ENCODE results near the gene DEXI.

The DEXI gene

GRCh38 chr16:10978871-10979446 is 36.7 kb upstream of the DEXI start:
- H2AK5ac ChIP-seq (ENCODE audit: low read length, severe bottlenecking), result no peak overlapping the region
- no peak overlapping the region for H4K91ac ChIP-seq (ENCODE audit: low read length)
- H3K4ac ChIP-seq (ENCODE audit: low read depth in 1 of 2, low read length in 2 of 2), result no peak overlapping the region
- H3K4me2 ChIP-seq (ENCODE audit: low read length, poor library complexity, severe bottlenecking), result no peak overlapping the region
- DNase-seq, result no peak
- peaks cover 36 to 55% of the 10 kb centered on the region in 2 experiments for H3K36me3 ChIP-seq (ENCODE audit: control insufficient read depth in 1 of 2, insufficient read depth in 2 of 2, low read depth in 1 of 2, low read length in 2 of 2)
- H2AFZ ChIP-seq (ENCODE audit: low read depth, low read length), result no peak overlapping the region
- no peak overlapping the region for H2BK15ac ChIP-seq (ENCODE audit: low read depth, poor library complexity, severe bottlenecking)
- H3K23ac ChIP-seq (ENCODE audit: low read length in 2 of 2), result no peak overlapping the region
- no peaks in the 10 kb centered on the region for H3K27me3 ChIP-seq (ENCODE audit: control insufficient read depth in 1 of 2, insufficient read depth in 1 of 2, low read length in 2 of 2)
- 91% methylated on average over 14 of the region's 14 CpGs for WGBS
- H3K4me3 ChIP-seq (ENCODE audit: insufficient read depth in 1 of 2, low read depth in 1 of 2, low read length in 2 of 2), result no peak overlapping the region
- no peak overlapping the region for H3K18ac ChIP-seq (ENCODE audit: low read depth in 1 of 2, low read length in 2 of 2)
- no peak overlapping the region for H2BK120ac ChIP-seq (ENCODE audit: low read depth, low read length)
- H3K9me3 ChIP-seq (ENCODE audit: control insufficient read depth, low read length), result no peaks in the 10 kb centered on the region
- no peak overlapping the region for H2BK5ac ChIP-seq (ENCODE audit: low read depth, low read length, poor library complexity, severe bottlenecking)
- no peak overlapping the region for H3K27ac ChIP-seq (ENCODE audit: low read length, poor library complexity, severe bottlenecking)
- H3K4me1 ChIP-seq (ENCODE audit: control insufficient read depth, insufficient read depth, low read depth, low read length), result peaks cover 4% of the 10 kb centered on the region
- peak overlapping the region; percentile 48 for H3K9ac ChIP-seq (ENCODE audit: low read length)
- H3K79me1 ChIP-seq (replicated peaks; ENCODE audit: low read length, poor library complexity, severe bottlenecking), result peaks cover 4% of the 10 kb centered on the region
- no peak overlapping the region for H3K14ac ChIP-seq (ENCODE audit: low read length in 2 of 2)
- no peak overlapping the region for H4K8ac ChIP-seq (ENCODE audit: low read length)
- H2BK12ac ChIP-seq (ENCODE audit: low read length in 2 of 2), result no peak overlapping the region

- no peak for DNase-seq
These were observed 35.9 kb upstream of the DEXI start for GRCh38 chr16:10978124-10978523.

GRCh38 chr16:10976634-10977033 is 34.4 kb upstream of the DEXI start:
- peak overlapping the region in 1 of 2 experiments; percentile 22 for H3K18ac ChIP-seq (ENCODE audit: low read depth in 1 of 2, low read length in 2 of 2)
- 28% methylated on average over 3 of the region's 3 CpGs for WGBS
- H3K9ac ChIP-seq (ENCODE audit: low read length), result no peak overlapping the region
- peaks cover 6% of the 10 kb centered on the region for H3K4me1 ChIP-seq (ENCODE audit: control insufficient read depth, insufficient read depth, low read depth, low read length)
- H2BK120ac ChIP-seq (ENCODE audit: low read depth, low read length), result no peak overlapping the region
- no peak overlapping the region for H2BK12ac ChIP-seq (ENCODE audit: low read length in 2 of 2)
- H2AK5ac ChIP-seq (ENCODE audit: low read length, severe bottlenecking), result no peak overlapping the region
- H3K36me3 ChIP-seq (ENCODE audit: control insufficient read depth in 1 of 2, insufficient read depth in 2 of 2, low read depth in 1 of 2, low read length in 2 of 2), result peaks cover 38 to 56% of the 10 kb centered on the region in 2 experiments
- DNase-seq, result peak; percentile 58
- H3K27me3 ChIP-seq (ENCODE audit: control insufficient read depth in 1 of 2, insufficient read depth in 1 of 2, low read length in 2 of 2), result no peaks in the 10 kb centered on the region
- peaks cover 10% of the 10 kb centered on the region for H3K79me1 ChIP-seq (replicated peaks; ENCODE audit: low read length, poor library complexity, severe bottlenecking)
- H3K4me2 ChIP-seq (ENCODE audit: low read length, poor library complexity, severe bottlenecking), result no peak overlapping the region
- no peak overlapping the region for H2AFZ ChIP-seq (ENCODE audit: low read depth, low read length)
- no peak overlapping the region for H2BK5ac ChIP-seq (ENCODE audit: low read depth, low read length, poor library complexity, severe bottlenecking)
- no peak overlapping the region for H3K23ac ChIP-seq (ENCODE audit: low read length in 2 of 2)
- H3K14ac ChIP-seq (ENCODE audit: low read length in 2 of 2), result no peak overlapping the region
- H3K9me3 ChIP-seq (ENCODE audit: control insufficient read depth, low read length), result no peaks in the 10 kb centered on the region
- H2BK15ac ChIP-seq (ENCODE audit: low read depth, poor library complexity, severe bottlenecking), result no peak overlapping the region
- no peak overlapping the region for H3K27ac ChIP-seq (ENCODE audit: low read length, poor library complexity, severe bottlenecking)
- H4K91ac ChIP-seq (ENCODE audit: low read length), result no peak overlapping the region
- no peak overlapping the region for H3K4me3 ChIP-seq (ENCODE audit: insufficient read depth in 1 of 2, low read depth in 1 of 2, low read length in 2 of 2)
- H4K8ac ChIP-seq (ENCODE audit: low read length), result no peak overlapping the region
- no peak overlapping the region for H3K4ac ChIP-seq (ENCODE audit: low read depth in 1 of 2, low read length in 2 of 2)

More at GRCh38 chr16:10978124-10978523, 35.9 kb upstream of the DEXI start:
- H2AK5ac ChIP-seq (ENCODE audit: low read length, severe bottlenecking), result no peak overlapping the region
- no peak overlapping the region for H3K9ac ChIP-seq (ENCODE audit: low read length)
- H2BK120ac ChIP-seq (ENCODE audit: low read depth, low read length), result no peak overlapping the region
- no peak overlapping the region for H3K4me2 ChIP-seq (ENCODE audit: low read length, poor library complexity, severe bottlenecking)
- no peak overlapping the region for H2AFZ ChIP-seq (ENCODE audit: low read depth, low read length)
- no peak overlapping the region for H2BK15ac ChIP-seq (ENCODE audit: low read depth, poor library complexity, severe bottlenecking)
- peaks cover 2% of the 10 kb centered on the region for H3K4me1 ChIP-seq (ENCODE audit: control insufficient read depth, insufficient read depth, low read depth, low read length)
- no peak overlapping the region for H3K27ac ChIP-seq (ENCODE audit: low read length, poor library complexity, severe bottlenecking)
- H3K4me3 ChIP-seq (ENCODE audit: insufficient read depth in 1 of 2, low read depth in 1 of 2, low read length in 2 of 2), result no peak overlapping the region
- H3K79me1 ChIP-seq (replicated peaks; ENCODE audit: low read length, poor library complexity, severe bottlenecking), result peaks cover 4% of the 10 kb centered on the region
- no peaks in the 10 kb centered on the region for H3K27me3 ChIP-seq (ENCODE audit: control insufficient read depth in 1 of 2, insufficient read depth in 1 of 2, low read length in 2 of 2)
- H3K23ac ChIP-seq (ENCODE audit: low read length in 2 of 2), result no peak overlapping the region
- no peak overlapping the region for H3K4ac ChIP-seq (ENCODE audit: low read depth in 1 of 2, low read length in 2 of 2)
- no peak overlapping the region for H2BK5ac ChIP-seq (ENCODE audit: low read depth, low read length, poor library complexity, severe bottlenecking)
- H3K18ac ChIP-seq (ENCODE audit: low read depth in 1 of 2, low read length in 2 of 2), result peak overlapping the region in 1 of 2 experiments; percentile 13
- H3K36me3 ChIP-seq (ENCODE audit: control insufficient read depth in 1 of 2, insufficient read depth in 2 of 2, low read depth in 1 of 2, low read length in 2 of 2), result peaks cover 36 to 55% of the 10 kb centered on the region in 2 experiments
- no peak overlapping the region for H2BK12ac ChIP-seq (ENCODE audit: low read length in 2 of 2)
- H4K8ac ChIP-seq (ENCODE audit: low read length), result no peak overlapping the region
- no peaks in the 10 kb centered on the region for H3K9me3 ChIP-seq (ENCODE audit: control insufficient read depth, low read length)
- peak overlapping the region in 1 of 2 experiments; percentile 6 for H3K14ac ChIP-seq (ENCODE audit: low read length in 2 of 2)
- 91% methylated on average over 6 of the region's 6 CpGs for WGBS
- H4K91ac ChIP-seq (ENCODE audit: low read length), result peak overlapping the region; percentile 64

- peak overlapping the region in 1 of 2 experiments; percentile 25 for H3K18ac ChIP-seq (ENCODE audit: low read depth in 1 of 2, low read length in 2 of 2)
- no peak overlapping the region for H3K4me2 ChIP-seq (ENCODE audit: low read length, poor library complexity, severe bottlenecking)
- H2BK15ac ChIP-seq (ENCODE audit: low read depth, poor library complexity, severe bottlenecking), result no peak overlapping the region
- no peak overlapping the region for H4K8ac ChIP-seq (ENCODE audit: low read length)
- H3K79me1 ChIP-seq (replicated peaks; ENCODE audit: low read length, poor library complexity, severe bottlenecking), result peaks cover 13% of the 10 kb centered on the region
- H3K9ac ChIP-seq (ENCODE audit: low read length), result no peak overlapping the region
- DNase-seq, result no peak
- H3K27me3 ChIP-seq (ENCODE audit: control insufficient read depth in 1 of 2, insufficient read depth in 1 of 2, low read length in 2 of 2), result no peaks in the 10 kb centered on the region
- peak overlapping the region in 1 of 2 experiments; percentile 29 for H2BK12ac ChIP-seq (ENCODE audit: low read length in 2 of 2)
- H3K4ac ChIP-seq (ENCODE audit: low read depth in 1 of 2, low read length in 2 of 2), result peak overlapping the region in 1 of 2 experiments; percentile 35
- no peak overlapping the region for H3K27ac ChIP-seq (ENCODE audit: low read length, poor library complexity, severe bottlenecking)
- H3K23ac ChIP-seq (ENCODE audit: low read length in 2 of 2), result no peak overlapping the region
- WGBS, result 92% methylated on average over 12 of the region's 12 CpGs
- H2BK5ac ChIP-seq (ENCODE audit: low read depth, low read length, poor library complexity, severe bottlenecking), result no peak overlapping the region
- H3K36me3 ChIP-seq (ENCODE audit: control insufficient read depth in 1 of 2, insufficient read depth in 2 of 2, low read depth in 1 of 2, low read length in 2 of 2), result peaks cover 29 to 52% of the 10 kb centered on the region in 2 experiments
- no peak overlapping the region for H3K14ac ChIP-seq (ENCODE audit: low read length in 2 of 2)
- peaks cover 9% of the 10 kb centered on the region for H3K4me1 ChIP-seq (ENCODE audit: control insufficient read depth, insufficient read depth, low read depth, low read length)
- H2AK5ac ChIP-seq (ENCODE audit: low read length, severe bottlenecking), result no peak overlapping the region
- no peak overlapping the region for H3K4me3 ChIP-seq (ENCODE audit: insufficient read depth in 1 of 2, low read depth in 1 of 2, low read length in 2 of 2)
- H3K9me3 ChIP-seq (ENCODE audit: control insufficient read depth, low read length), result no peaks in the 10 kb centered on the region
- H2BK120ac ChIP-seq (ENCODE audit: low read depth, low read length), result no peak overlapping the region
- no peak overlapping the region for H2AFZ ChIP-seq (ENCODE audit: low read depth, low read length)
- no peak overlapping the region for H4K91ac ChIP-seq (ENCODE audit: low read length)
These were observed 30.7 kb upstream of the DEXI start for GRCh38 chr16:10972819-10973464.
